ENCODE measurements around the gene NKRF.
"Not testable (repeated sequence)": the region's sequence is repeated elsewhere in the genome, so short reads cannot be mapped to it uniquely, and the experiment has no call there.

Gene NKRF

GRCh38 chrX:119606280-119607017 is at the start of gene NKRF:
NKRF (minus strand) TSS chrX:119606424.
- peak within 1 kb of the TSS; percentile 99 for H3K4me3 Mint-ChIP-seq
- no peaks in the 10 kb centered on the region for H3K9me3 Mint-ChIP-seq
- peak; percentile 85 for DNase-seq (ENCODE audit: low spot score)
- H3K36me3 Mint-ChIP-seq (ENCODE audit: low read depth), result peaks cover 4% of the 10 kb centered on the region
- H3K27me3 Mint-ChIP-seq (ENCODE audit: low read depth), result no peaks in the 10 kb centered on the region
- H3K4me1 Mint-ChIP-seq (ENCODE audit: low read depth), result peaks cover 15% of the 10 kb centered on the region
- H3K27ac Mint-ChIP-seq, result peak within 1 kb of the TSS; percentile 97

- peak overlapping the region; percentile 69 for H3K27ac Mint-ChIP-seq
- H3K9me3 Mint-ChIP-seq, result no peaks in the 10 kb centered on the region
- peaks cover 18% of the 10 kb centered on the region for H3K4me1 Mint-ChIP-seq (ENCODE audit: low read depth)
- no peaks in the 10 kb centered on the region for H3K27me3 Mint-ChIP-seq (ENCODE audit: low read depth)
- peaks cover 54% of the 10 kb centered on the region for H3K36me3 Mint-ChIP-seq (ENCODE audit: low read depth)
- H3K4me3 Mint-ChIP-seq, result peak overlapping the region; percentile 35
- DNase-seq (ENCODE audit: low spot score), result peak; percentile 75
Observed at GRCh38 chrX:119655125-119655524, 48.9 kb upstream of the NKRF start.

GRCh38 chrX:119654112-119654531 is 47.9 kb upstream of the NKRF start:
- H3K4me3 Mint-ChIP-seq, result no peak overlapping the region
- H3K27ac Mint-ChIP-seq, result peak overlapping the region; percentile 65
- H3K36me3 Mint-ChIP-seq (ENCODE audit: low read depth), result peaks cover 50% of the 10 kb centered on the region
- no peak for DNase-seq (ENCODE audit: low spot score)
- no peaks in the 10 kb centered on the region for H3K27me3 Mint-ChIP-seq (ENCODE audit: low read depth)
- no peaks in the 10 kb centered on the region for H3K9me3 Mint-ChIP-seq
- peaks cover 20% of the 10 kb centered on the region for H3K4me1 Mint-ChIP-seq (ENCODE audit: low read depth)

DNA sequence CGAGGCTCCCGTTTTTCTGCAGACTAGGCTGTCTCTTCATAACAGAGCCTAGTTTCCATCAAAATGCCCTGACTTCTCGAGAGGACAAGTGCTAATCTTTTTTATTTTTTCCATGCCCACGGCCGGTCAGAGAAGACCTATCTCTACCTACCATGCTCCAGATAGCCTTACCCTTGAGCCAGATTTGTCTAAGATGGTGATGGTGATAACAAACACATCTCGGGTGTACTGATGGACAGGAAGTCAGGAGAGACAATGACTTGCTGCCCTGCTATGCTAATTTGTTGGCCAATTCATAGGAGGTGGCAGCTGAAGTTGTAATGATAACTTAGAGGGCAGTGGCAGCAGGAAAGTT is 42.2 kb upstream of the NKRF start:
- peaks cover 20% of the 10 kb centered on the region for H3K4me1 Mint-ChIP-seq (ENCODE audit: low read depth)
- H3K4me3 Mint-ChIP-seq, result peak overlapping the region; percentile 21
- H3K27ac Mint-ChIP-seq, result peak overlapping the region; percentile 75
- peaks cover 37% of the 10 kb centered on the region for H3K36me3 Mint-ChIP-seq (ENCODE audit: low read depth)
- H3K27me3 Mint-ChIP-seq (ENCODE audit: low read depth), result no peaks in the 10 kb centered on the region
- no peak for DNase-seq (ENCODE audit: low spot score)
- no peaks in the 10 kb centered on the region for H3K9me3 Mint-ChIP-seq

- Mint-ChIP-seq H3K4me3 (peak overlapping the region; percentile 21), H3K27ac (peak overlapping the region; percentile 75), H3K9me3 (no peaks in the 10 kb centered on the region), H3K36me3 (ENCODE audit: low read depth) (peaks cover 32% of the 10 kb centered on the region), H3K4me1 (ENCODE audit: low read depth) (peaks cover 20% of the 10 kb centered on the region), H3K27me3 (ENCODE audit: low read depth) (no peaks in the 10 kb centered on the region)
- DNase-seq (ENCODE audit: low spot score), result peak; percentile 70
Observed at GRCh38 chrX:119647552-119648420, 41.6 kb upstream of the NKRF start.

DNA sequence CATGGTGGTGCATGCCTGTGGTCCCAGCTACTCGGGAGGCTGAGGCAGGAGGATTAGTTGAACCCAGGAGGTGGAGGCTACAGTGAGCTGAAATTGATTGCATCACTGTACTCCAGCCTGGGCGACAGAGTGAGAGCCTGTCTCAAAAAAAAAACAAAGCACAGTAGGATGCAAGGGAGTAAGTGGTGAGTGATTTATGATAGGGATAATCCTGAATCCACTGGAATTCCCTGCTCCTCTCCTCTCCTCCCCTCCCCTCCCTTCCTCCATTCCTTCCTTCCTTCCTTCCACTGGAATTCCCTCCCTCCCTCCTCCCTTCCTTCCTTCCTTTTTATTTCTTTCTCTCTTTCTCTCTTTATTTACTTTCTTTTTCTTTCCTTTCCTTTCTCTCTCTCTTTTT is 40.9 kb upstream of the NKRF start:
- H3K4me3 Mint-ChIP-seq, result no peak overlapping the region
- no peaks in the 10 kb centered on the region for H3K9me3 Mint-ChIP-seq
- H3K36me3 Mint-ChIP-seq (ENCODE audit: low read depth), result peaks cover 27% of the 10 kb centered on the region
- H3K27ac Mint-ChIP-seq, result peak overlapping the region; percentile 49
- H3K27me3 Mint-ChIP-seq (ENCODE audit: low read depth), result no peaks in the 10 kb centered on the region
- H3K4me1 Mint-ChIP-seq (ENCODE audit: low read depth), result peaks cover 20% of the 10 kb centered on the region
- no peak for DNase-seq (ENCODE audit: low spot score)

DNA sequence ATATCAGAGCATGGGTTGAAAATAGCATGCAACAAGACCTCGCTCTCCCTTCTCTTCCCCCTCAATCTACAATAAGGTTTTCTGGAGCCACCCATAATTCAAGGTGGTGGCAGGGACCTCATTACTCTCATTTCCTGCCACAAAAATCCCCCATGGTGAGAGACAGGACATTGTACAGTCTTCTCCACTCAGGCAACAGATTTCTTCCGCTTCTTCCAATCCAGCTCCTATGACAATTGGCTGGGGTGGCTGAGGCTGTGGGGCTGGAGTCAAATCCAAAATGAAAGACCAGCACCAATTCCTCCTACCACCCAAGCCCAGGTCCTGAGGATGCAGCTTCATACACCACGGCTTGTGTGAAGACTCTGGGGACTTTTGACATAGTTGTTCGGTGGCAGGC is 40.3 kb upstream of the NKRF start:
- H3K36me3 Mint-ChIP-seq (ENCODE audit: low read depth), result peaks cover 30% of the 10 kb centered on the region
- no peak for DNase-seq (ENCODE audit: low spot score)
- peaks cover 20% of the 10 kb centered on the region for H3K4me1 Mint-ChIP-seq (ENCODE audit: low read depth)
- peak overlapping the region; percentile 43 for H3K4me3 Mint-ChIP-seq
- no peaks in the 10 kb centered on the region for H3K9me3 Mint-ChIP-seq
- no peaks in the 10 kb centered on the region for H3K27me3 Mint-ChIP-seq (ENCODE audit: low read depth)
- peak overlapping the region; percentile 42 for H3K27ac Mint-ChIP-seq

DNA sequence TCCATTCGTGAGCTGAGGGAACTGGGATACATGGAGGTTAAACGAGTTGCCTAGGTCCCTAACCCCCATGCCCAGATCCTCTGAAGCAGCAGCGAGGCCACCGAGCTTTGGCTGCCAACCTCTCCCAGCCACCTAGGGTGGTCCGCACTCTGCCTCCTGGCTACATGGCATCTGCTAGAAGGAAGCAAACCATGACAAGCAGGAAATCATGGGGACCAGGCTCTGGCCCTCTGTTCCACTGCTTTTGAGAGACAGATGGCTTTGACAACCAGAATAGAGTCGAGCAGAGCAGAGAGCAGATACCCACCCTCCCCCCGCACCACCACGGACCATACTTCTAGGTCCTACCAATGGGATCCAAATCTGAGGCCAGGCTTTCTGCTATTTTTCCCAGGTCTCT is 37.5 kb upstream of the NKRF start:
- H3K4me1 Mint-ChIP-seq (ENCODE audit: low read depth), result peaks cover 14% of the 10 kb centered on the region
- no peak overlapping the region for H3K4me3 Mint-ChIP-seq
- no peak for DNase-seq (ENCODE audit: low spot score)
- no peak overlapping the region for H3K27ac Mint-ChIP-seq
- H3K27me3 Mint-ChIP-seq (ENCODE audit: low read depth), result no peaks in the 10 kb centered on the region
- no peaks in the 10 kb centered on the region for H3K9me3 Mint-ChIP-seq
- peaks cover 29% of the 10 kb centered on the region for H3K36me3 Mint-ChIP-seq (ENCODE audit: low read depth)

GRCh38 chrX:119640731-119641170 is 34.5 kb upstream of the NKRF start:
- peaks cover under 1% of the 10 kb centered on the region for H3K4me1 Mint-ChIP-seq (ENCODE audit: low read depth)
- no peak overlapping the region for H3K4me3 Mint-ChIP-seq
- no peaks in the 10 kb centered on the region for H3K9me3 Mint-ChIP-seq
- H3K36me3 Mint-ChIP-seq (ENCODE audit: low read depth), result peaks cover 29% of the 10 kb centered on the region
- H3K27ac Mint-ChIP-seq, result no peak overlapping the region
- DNase-seq (ENCODE audit: low spot score), result no peak
- no peaks in the 10 kb centered on the region for H3K27me3 Mint-ChIP-seq (ENCODE audit: low read depth)

DNA sequence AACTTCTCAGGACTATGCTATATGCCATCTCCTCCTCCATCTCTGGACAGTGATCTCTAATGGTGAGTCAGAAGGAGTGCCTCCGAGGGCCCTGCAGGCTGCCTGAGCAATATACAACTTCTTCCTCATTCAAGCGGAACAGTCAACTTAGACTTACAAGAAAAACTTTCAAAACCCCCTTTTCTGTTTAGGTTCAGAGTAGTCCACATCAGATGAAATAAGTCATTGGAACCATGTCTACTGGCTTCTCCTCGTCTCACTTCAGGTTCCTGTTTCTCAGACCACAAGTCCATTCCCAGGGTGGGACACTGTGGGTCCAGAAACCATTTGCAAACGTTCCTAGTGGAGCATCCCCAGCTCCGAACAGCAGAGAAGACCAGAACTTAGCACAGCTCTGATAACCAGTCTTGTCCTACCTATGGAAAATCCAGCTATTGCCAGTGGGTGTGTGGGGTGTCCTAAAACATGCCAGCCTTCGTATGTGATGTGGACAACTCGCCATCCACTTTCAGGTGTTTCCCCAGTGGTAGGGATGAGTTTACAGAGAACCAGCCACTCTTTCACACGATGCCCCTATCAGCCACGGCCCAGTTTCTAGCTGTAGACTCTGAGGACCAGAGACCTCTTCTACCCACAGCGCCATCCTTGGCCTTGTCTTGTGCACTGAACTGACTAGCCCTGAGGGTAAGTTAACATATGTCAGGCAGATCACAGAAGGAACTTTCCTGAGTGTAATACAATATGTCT is 32.7 kb upstream of the NKRF start:
- H3K36me3 Mint-ChIP-seq (ENCODE audit: low read depth), result peaks cover 41% of the 10 kb centered on the region
- H3K4me1 Mint-ChIP-seq (ENCODE audit: low read depth), result peaks cover 9% of the 10 kb centered on the region
- no peak overlapping the region for H3K4me3 Mint-ChIP-seq
- DNase-seq (ENCODE audit: low spot score), result no peak
- H3K27me3 Mint-ChIP-seq (ENCODE audit: low read depth), result no peaks in the 10 kb centered on the region
- no peaks in the 10 kb centered on the region for H3K9me3 Mint-ChIP-seq
- H3K27ac Mint-ChIP-seq, result no peak overlapping the region

DNA sequence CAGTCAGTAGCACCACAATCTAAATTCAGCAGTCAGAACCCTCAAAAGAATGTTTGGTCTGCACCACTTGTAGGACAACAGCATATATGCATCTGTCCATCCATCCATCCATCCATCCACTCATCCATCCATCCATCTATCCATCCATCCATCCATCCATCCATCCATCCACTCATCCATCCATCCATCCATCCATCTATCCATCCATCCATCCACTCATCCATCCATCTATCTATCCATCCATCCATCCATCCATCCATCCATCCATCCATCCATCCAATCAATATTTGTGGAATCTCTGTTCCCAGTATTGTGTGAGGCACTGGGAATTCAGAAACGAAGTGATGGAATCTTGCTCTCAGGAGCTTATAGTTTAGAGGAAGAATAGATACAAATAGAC is 31.2 kb upstream of the NKRF start:
- not testable (repeated sequence) for H3K27ac Mint-ChIP-seq; DNase-seq (ENCODE audit: low spot score); H3K4me3 Mint-ChIP-seq; H3K27me3 Mint-ChIP-seq (ENCODE audit: low read depth); H3K9me3 Mint-ChIP-seq; H3K4me1 Mint-ChIP-seq (ENCODE audit: low read depth)
- peaks cover 52% of the 10 kb centered on the region for H3K36me3 Mint-ChIP-seq (ENCODE audit: low read depth)

DNA sequence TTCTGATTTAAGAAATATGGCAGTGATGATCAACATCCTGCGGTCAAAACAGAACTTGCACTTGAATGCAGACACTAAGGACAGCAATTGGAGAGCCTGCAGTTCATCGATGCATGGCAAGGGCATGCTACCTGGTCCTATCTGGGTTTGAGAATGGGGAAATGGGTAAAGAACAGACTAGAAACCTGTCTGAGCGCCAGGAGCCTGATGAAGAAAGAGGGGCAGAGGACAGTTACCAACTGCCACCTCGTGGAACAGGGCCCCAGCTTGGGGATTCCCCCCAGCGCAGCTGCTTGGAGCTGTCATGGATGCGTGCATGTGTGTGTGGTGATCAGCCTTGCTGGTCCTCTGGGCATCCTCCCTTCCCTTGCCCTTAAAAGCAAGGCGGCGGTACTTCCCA is 30.2 kb upstream of the NKRF start:
- no peak overlapping the region for H3K27ac Mint-ChIP-seq
- no peaks in the 10 kb centered on the region for H3K27me3 Mint-ChIP-seq (ENCODE audit: low read depth)

GRCh38 chrX:119635799-119636198 is 29.6 kb upstream of the NKRF start:
- no peak for DNase-seq (ENCODE audit: low spot score)
- Mint-ChIP-seq H3K27me3 (ENCODE audit: low read depth) (no peaks in the 10 kb centered on the region), H3K27ac (peak overlapping the region; percentile 72), H3K9me3 (no peaks in the 10 kb centered on the region), H3K36me3 (ENCODE audit: low read depth) (peaks cover 49% of the 10 kb centered on the region), H3K4me3 (no peak overlapping the region), H3K4me1 (ENCODE audit: low read depth) (peaks cover 9% of the 10 kb centered on the region)

More for the DNA sequence above, 30.2 kb upstream of the NKRF start:
- Mint-ChIP-seq H3K4me1 (ENCODE audit: low read depth) (peaks cover 9% of the 10 kb centered on the region), H3K36me3 (ENCODE audit: low read depth) (peaks cover 49% of the 10 kb centered on the region), H3K9me3 (no peaks in the 10 kb centered on the region), H3K4me3 (no peak overlapping the region)
- DNase-seq (ENCODE audit: low spot score), result no peak

DNA sequence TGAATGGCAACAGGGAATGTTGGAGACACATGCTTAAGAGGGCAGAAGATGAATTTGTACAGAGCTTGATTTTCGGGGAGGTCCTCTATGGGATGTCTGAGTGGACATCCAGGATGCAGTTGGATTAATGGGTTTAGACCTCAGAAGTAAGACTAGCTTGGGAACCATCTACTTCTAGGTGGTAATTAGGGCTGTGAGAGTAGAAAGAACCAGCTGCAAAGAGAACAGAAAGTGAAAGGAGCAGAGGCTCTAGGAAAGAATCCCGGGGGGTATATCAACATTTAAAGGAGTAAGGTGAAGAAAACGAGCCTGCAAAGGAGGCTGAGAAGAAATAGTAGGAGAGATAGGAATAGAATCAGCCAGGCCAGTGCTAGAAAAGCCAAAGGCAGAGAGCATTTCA is 29.0 kb upstream of the NKRF start:
- no peaks in the 10 kb centered on the region for H3K9me3 Mint-ChIP-seq
- H3K4me1 Mint-ChIP-seq (ENCODE audit: low read depth), result peaks cover 9% of the 10 kb centered on the region
- H3K36me3 Mint-ChIP-seq (ENCODE audit: low read depth), result peaks cover 48% of the 10 kb centered on the region
- peak overlapping the region; percentile 72 for H3K27ac Mint-ChIP-seq
- no peaks in the 10 kb centered on the region for H3K27me3 Mint-ChIP-seq (ENCODE audit: low read depth)
- DNase-seq (ENCODE audit: low spot score), result no peak
- H3K4me3 Mint-ChIP-seq, result no peak overlapping the region
